Inflammatory macrophage treated with lipopolysaccharide for 1 hour (primary cell): ENCODE measurements around the gene MEG3.

Experiments
- DNase-seq, 2 donors: peaks; one replicate each; pipeline ENCODE4 v3.0.0-alpha.2; 2020 to 2022

MEG3 gene

DNA sequence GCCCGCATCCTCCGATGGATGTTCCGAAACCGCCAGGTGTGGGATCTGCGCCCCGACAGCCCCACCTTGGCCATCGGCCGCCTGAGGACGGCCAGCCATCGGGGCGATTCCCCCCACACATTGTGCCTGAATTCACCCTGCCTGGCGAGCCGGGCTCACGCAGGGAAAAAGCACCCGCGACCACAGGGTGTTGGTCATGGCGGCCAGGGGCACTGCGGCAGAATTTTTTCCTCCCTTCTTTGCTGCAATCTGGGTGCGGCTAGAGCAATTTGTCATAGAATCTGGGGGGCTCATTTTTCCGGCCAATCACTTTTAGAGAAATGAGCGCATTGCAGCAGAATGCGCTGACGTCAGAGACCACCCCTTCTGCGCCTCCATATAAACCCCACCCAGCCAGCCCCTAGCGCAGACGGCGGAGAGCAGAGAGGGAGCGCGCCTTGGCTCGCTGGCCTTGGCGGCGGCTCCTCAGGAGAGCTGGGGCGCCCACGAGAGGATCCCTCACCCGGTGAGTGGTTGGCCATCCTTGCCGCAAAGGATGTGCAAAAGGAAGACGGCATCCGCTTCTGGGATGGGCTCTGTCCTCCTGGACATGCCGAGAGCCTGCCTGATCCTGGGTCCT, at the start of gene MEG3:
Gene MEG3, plus strand, starts transcription at position 406 of the 619 bp plus-strand sequence.
- no peak for DNase-seq

DNA sequence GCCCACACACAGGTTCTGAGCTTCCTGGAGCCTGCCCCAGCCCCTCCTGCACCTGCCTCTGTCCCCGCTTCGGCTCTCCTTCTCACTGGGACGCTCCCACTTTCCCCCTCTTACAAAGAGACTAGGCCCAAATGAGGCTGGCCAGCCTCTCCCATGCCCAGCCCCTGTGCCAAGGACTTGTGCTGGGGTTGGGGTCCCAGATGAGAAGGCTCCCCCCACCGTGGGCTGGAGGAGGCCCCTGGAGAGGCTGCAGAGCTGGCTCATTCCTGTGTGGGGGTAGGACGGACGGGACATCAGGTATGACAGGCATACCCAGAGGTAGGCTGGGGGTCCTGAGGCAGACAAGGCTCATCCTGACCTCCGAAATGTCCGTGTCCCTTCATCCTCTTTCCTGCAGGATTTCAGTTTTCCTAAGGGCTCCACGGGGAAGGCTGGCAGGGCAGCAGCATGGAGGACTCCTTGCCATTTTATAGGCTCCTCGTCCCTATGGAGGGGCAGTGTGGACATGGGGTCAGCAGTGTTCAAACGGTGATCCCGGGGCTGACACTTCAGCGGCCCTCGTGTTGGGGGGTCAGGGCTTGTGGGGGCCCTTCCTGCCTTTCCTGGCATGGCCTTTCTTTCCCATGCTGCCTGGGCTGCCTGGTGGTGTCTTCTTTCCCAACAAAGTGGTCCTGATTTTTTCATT, 49.1 kb upstream of the MEG3 start:
- no peak for DNase-seq

DNA sequence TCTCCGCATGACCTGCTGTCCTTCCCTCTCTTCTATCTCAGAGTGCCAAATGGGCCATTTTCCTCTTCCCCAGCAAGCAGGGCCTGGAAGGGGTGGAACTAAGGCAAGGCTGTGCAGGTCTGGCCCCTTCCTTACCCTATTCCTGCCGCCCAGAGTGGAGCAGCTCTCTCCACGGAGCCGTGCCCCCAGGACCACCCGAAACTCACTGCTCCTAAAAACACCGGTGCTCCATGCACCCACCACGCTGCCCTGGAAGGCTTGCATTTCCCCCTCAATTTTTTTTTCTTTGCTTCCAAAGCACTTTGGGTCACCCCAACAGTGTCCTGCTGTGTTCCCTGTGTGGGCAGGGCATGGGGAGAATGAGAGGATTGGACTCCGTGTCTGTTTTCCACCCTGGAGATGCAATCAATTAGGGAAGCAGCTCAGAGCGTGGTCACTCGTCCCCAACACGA, 48.5 kb upstream of the MEG3 start:
- no peak for DNase-seq

DNA sequence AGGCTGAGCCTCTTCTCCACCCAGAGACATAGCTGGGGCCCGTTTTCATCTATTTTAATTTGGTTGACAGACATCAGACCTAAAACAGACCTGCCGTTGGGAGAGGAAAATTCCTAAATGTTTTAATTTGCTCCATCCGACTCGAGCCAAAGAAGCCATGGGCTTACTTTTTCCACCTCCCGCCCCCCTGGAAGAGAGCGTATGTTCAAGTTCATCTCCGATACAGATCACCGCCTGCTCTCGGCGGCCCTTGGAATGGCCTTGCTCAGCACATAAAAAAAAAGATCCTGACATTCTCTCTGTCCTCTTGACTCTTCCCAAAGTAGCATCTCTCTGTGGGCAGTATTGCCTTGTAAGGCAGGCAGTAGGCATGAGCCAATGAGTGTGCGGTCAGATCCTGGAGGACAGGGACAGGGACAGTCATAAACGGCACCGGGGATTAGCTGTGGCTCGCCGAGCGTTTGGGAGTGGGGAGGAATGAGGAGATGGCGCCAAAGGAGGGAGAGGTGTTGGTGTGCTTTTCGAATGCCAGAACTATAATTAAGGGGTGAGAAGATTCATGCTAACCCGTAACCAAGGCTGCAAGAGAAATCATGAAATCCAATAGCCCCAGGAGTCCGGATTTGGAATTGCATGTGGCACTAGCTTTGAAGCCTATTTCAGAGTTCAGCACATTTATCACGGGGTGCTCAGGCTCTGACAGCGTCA, 47.9 kb upstream of the MEG3 start:
- DNase-seq, result no peak

DNA sequence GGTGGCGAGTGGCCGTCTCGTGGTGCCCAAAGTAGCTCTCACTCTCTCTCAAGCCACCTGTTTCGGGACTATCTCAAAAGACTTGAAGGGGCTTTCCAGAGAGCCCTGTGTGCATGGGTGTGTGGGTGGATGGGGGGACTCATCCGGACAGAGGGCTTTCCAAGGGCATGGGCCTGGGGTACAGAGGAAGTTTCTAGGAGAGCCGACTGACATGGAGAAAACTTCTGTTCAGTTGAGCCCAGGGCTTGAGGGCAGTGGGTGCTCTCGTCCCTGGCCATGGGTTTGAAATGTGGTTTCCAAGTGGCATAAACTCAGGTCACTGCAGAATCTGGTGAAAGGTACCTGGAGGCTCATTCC, 47.4 kb upstream of the MEG3 start:
- no peak for DNase-seq

DNA sequence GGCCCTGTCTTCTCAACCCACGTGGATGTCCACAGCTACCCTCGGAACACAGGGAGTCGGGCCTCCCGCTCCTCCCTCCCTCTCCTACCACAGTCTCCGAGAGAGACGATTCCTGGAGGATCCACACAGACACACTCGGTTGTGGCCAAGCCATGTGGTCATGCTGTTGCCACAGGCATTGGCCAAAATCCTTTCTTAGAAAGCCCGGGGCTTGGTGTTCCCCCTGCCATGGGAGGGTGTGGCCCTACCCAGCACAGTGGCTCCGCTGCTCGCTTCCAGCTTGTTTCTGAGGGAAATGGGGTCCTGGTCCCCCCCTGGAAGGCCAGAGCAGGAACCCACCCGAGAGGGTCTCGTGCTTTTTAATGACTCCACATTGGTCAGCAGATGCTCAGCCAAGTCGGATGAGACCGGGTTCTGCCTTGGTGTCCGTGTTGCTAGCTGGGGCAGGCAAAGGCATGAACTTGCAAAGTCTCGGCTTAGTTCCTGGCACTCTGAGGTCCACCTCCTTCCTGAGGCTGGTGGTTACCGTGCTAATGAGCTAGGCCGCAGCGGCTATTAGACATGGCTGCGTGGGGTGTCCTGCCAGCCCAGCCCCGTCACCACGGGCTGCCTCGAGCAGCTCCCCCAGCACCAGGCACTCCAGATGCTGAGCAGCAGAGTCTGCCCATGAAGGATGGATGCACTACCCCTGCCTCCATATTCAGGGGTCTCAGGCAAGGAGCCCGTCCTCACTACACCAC, 46.8 kb upstream of the MEG3 start:
- no peak for DNase-seq

DNA sequence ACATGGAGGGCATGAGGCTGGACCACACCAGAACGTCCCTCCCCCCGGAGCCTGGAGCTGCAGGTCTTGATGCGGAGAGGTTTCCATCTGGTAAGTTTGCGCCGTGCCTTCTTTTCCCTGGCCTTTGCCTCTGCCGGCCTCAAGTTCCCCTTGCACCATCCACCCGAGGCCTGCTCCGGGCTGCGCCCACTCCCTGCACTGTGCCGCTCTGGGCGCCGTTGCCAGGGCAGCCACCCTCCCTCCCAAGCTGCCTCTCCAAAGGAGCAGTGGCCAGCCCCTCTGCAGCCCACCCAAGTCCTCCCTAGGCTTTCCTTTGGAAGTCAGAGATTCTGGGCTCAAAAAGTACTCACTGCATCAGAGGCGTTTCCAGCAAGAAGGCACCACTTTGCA, 46.2 kb upstream of the MEG3 start:
- no peak for DNase-seq

DNA sequence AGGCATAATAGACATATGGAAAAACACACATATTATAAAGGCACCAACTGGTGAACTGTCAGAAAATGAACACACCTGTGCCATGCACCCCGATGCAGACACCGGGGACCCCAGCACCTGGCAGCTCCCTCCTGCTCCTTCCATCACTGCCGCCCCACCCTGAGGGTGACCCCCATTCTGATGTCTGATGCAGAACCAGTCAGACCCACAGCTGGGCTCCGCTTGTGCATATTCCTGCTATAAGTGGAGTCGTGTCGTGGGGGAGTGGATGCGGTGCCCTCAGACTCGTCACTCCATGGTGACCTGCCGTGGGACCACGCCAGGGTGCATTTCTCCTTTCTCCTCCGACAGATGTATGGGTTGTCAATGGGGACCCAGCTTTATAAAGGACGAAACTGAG, 45.7 kb upstream of the MEG3 start:
- no peak for DNase-seq

DNA sequence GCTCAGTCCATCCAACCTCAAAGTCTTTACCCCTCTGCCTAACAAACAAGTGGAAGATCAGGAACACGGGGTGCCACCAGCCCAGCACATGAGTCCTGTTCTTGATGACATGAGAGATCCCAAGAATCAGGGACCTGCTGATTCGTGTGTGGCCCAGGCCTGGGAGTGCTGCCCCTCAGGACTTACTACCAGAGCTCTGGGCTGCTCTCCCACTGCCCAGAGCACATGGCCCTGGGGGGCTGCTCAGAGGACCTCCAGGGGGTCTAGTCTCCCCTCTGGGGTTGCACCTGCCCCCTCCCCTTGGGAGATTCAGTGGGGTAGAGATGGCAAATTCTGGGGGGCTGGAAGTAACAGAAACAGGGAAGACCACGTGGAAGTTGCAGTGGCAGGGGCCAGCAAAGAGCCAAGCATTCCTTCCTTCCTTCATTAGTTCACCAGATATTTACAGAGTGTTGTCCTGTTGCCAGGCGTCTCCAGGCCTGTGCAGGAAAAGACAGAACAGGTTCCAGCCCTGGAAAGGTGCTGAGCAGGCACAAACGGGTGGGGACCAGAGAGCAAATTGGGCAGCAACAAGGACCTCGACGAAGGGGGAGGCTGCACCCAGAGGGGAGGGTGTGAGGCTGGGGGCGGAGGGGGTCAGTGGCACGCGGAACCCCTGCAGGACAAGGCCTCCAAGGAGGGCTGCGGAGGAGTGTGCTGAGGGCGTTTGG, 45.1 kb upstream of the MEG3 start:
- no peak for DNase-seq

DNA sequence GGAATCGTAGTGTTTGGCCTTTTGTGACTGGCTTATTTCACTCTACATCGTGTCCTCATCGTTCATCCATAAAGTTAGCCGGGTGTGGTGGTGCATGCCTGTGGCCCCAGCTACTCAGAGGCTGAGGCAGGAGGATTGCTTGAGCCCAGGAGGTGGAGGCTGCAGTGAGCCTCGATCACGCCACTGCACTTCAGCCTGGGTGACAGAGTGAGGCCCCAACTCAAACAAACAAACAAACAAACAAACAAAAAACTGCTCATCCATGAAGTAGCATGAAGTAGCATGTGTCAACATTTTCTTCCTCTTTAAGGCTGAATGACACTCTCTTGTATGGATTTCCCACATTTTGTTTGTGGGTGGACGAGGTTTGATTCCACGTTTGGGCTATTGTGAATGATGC, 44.0 kb upstream of the MEG3 start:
- no peak for DNase-seq

DNA sequence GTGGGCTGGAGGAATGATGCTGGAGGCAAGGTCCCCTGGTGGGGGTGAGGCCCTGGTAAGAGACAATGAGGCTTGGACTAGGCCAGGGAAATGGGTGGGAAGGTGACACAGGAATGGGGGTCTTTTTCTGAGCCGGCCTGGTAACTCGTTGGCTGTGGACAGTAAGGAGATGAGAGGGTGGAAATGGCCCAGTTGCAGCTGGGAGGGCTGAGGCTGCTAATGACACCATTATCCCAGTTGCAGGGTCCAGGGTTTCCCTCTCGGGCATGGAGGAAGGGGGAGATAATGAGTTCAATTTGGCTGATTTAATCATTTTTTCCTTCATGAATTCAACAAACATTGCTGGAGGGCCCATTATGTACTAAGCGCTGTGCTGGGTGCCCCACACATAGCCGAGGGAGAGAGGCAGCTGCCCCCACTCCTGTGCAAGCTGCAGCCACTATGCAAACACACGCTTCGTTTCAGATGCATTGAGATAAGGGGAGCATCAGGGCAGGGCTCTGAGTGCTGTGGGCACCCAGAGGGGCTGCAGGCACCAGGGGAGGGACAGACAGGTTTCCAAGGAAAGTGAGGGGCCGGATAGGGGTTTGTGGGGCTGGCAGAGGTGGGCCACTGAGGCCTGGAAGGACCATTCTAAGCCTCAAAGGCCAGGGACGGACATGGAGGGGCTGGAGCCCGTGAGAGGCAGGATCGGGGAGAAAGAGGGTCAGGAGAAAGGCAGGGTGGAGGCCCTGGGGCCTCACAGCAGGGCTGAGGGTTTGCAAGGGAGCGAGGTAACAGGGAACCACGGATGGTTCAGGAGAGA, 43.2 kb upstream of the MEG3 start:
- DNase-seq, result no peak

DNA sequence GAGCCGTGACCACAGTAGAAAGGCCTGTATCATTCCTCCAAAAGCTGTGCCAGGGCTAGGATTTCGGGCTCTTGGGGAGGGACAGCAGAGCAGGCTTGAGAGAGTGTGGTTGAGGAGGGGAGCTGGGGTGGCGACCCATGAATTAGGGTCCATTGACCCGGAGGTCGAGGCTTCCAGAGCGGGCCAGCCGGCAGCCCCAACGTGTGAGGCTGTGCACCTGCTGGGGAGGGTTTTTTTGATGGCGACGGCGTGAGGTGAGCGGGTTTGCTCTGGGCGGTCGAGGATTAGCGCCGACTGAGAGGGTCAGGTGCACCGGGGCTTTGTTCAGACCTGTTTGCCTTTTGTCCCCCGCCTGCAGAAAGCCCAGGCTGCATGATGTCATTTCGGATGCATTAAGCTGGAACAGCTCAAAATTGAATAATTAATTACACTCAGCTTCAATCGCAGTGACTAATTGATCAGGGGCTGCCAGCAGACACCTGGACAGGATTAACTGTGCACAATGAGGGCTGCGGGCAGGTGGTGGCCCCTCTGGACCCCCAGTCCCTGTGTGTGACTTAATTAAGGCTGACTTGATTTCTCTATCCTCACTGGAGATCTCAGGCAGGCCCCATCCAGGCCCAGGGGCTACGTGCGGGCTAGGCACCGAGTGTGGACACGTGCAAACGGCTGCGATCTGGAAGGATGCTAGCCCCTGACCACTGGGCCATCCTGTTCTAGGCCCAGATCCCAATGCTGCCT, 42.1 kb upstream of the MEG3 start:
- DNase-seq, result no peak

DNA sequence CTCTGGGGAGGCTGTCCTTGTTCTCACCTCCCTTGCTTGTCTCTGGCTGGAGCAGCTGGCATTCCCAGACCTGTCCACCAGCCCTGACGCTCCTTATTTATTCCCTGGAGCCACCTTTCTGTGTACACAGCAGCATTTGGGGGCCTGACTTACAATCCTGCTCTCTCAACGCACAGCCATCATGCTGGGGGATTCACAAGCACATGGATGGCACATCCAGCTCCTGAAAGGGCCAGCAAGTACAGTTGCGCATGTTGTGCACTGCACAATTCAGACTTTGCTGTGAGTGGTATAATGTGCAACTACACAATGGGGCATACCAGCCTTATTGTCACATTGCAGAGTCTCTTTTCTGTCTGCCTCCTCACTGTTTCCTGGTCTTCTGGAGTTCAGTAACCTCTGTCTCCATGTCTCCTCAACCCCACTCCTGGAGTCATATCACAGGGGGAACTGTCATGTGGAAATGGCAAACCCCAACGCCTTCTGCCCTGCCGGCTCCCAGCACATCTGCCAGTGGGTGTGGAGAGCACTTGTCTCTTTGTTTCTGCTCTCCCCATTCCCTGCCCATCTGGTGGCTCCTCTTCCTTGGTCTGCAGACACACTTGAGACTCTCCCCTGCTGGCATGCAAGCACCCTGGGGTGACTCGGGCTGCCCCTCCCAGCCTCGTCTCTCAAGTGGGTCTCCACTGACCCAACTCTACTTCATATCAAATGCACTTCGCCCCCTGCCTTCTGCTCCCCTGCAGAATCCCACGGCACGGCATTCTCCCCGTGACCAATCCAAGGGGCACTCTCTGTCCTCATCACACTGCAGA, 41.2 kb upstream of the MEG3 start:
- DNase-seq, result no peak

DNA sequence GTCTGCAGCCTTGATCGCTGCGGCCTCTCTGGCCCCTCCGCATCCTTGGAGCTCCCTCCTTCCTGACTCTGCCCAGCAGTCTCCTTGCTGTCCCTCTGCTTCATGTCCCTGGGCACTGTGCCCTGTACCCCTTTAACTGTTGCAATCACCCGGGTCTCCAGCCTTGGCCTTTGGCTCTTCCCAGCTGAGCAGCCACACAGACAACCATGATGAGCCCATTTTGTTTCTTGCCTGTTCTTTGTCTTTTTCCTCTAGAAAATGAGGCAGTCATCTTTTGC, 40.6 kb upstream of the MEG3 start:
- DNase-seq, result no peak

DNA sequence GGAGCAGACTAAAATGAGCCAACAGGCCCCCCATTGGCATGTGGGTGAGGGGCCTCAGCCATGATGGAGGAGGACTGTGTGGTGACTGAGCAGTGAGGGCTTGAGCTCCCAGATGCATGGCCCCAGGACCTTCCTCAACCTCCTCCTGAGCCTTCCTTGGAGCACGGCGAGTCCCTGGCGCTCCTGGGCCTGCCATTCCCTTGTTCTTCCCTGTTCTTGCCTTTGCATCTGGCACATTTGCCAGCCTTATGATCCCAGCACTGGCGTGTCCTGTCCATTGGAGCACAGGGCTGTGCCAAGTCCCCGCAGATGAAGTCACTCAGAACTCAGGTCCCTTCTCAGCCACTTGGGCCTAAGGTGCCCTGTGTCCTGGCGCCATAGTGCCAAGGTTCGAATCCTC, 40.3 kb upstream of the MEG3 start:
- DNase-seq, result no peak

DNA sequence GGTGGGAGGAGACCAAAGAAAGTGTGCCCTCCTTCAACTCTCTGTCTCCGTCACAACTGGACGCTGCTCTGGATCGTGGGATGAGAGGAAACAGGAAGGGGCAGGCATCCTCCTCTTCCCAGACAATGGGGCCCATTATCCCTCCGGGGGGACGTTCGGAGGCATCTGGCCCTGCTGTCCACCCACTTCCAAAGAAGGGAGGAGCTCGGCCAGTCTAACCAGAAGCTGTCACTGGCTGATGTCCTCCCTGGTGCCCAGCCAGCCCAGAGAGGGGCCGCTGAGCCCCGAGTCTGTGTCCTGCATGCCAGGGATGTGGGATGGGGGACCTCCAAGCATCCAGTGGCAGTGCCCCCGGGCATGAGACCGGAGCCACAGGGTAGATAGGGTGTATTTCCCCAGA, 39.8 kb upstream of the MEG3 start:
- DNase-seq, result no peak

DNA sequence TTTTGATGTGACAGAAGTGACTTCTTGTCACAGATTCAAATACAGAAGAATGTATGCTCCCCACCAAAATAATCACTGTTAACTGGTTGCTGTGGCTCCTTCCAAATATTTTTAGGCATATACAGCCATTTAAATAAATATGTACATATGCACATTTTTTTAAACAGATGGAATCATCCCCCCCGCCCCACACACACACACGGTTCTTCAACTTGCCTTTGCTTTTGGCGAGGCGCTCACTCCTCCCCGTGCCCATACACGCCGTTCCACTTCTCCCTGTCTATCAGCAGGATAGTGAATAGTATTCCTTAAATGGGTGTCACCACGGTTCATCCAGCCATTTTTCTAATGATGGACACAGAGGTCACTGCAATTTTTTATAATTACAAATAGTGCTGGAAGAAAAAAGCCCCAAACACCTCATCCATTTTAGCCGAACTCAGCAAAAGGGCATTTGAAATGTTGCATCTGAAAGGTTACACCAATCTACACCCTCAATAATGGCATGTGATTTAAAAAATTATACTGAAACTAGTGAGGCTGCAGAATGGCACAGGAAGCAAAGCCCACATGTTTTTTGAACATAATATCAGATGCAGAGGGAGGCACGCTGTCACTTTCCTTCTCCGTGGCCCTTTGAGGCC, 39.2 kb upstream of the MEG3 start:
- no peak for DNase-seq

DNA sequence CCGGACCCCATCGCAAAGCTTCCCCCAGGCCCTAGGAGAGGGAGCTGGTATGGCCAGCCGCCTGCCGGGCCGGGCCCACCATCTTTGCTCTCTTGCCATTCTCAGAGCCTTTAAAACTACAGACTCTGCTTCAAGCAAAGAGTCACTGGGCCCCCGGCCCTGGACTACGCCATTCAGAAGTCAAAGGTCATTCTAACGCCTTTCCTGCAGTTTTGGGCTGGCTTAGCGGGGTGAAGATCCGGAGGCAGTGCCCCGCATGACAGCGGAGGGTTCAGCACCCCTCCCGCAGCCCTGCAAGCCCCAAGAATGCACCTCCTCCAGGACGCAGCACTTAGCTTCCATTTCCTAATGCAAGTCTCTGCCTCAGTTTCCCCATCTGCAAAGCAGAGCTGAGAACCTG, 38.3 kb upstream of the MEG3 start:
- no peak for DNase-seq

DNA sequence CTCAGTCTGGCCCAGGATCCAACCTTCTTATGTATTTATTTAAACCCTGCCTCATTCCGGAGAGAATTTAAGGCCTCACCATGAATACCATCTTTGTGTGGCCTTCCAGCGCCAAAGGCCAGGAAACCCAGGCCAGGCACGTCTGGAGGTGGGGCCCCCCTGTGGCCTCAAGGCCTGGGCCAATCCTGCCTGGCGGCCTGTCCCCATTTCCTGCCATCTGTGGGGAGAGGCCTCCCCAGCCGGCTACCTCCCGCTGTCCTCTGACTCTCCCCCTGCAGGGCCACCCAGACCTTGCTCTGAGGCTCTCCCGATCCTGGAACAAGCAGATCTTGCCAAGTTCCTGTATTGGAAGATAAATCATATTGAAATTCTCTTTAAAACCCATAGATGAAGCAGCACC, 37.4 kb upstream of the MEG3 start:
- no peak for DNase-seq

DNA sequence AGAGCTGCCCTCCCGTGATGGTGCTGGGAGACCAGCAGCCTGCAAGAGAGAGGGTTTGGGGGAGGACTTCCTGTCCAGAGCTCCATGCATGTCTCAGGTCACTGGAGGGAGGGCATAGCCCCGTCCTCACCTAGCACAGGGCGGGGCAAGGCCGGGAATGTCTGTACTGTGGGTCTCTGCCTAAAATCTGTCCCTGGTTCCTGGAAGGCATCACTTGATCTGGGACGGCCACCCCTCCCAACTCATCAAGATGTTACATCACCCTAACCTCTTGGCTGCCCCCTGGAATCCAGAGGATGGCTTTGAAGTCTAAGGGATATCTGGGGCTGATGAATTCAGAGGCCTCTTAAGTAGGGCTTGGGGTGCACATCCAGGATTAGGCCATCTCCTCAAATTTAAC, 37.0 kb upstream of the MEG3 start:
- DNase-seq, result no peak
